Right lobe of liver (tissue), 6 donors: ENCODE results near the gene MGST1. TPM values are rescaled to one million over a fixed set of nuclear protein-coding genes. Genes with fewer than 3 reads are reported as not detected.

Source experiments
- ATAC-seq, 4 donors: fragments of 200-7000 bp; cut with Tn5 transposase; one replicate each; pipeline ENCODE4 v1.9.1; 2020; ENCODE audit warnings: mild to moderate bottlenecking in 4 of 4, moderate library complexity in 4 of 4
- DNase-seq, 3 donors: peaks; one replicate each; pipeline ENCODE4 v3.0.0-alpha.2; 2020
- H3K27ac ChIP-seq, 3 donors: fragments of 200-600 bp; one replicate each; pipeline ENCODE4 v1.8.0; 2022
- H3K27me3 ChIP-seq, 2 donors: fragments of 200-600 bp; one replicate each; pipeline ENCODE4 v1.8.0; 2022
- H3K36me3 ChIP-seq, 4 donors: fragments of 200-600 bp; sonication (generic) in 1 of 4; one replicate each; pipeline versions ENCODE4 v1.5.1 to v1.8.0; 2017 to 2022; ENCODE audit warnings: control low read depth in 1 of 4
- H3K4me1 ChIP-seq, 4 donors: fragments of 200-600 bp; sonication (generic) in 1 of 4; one replicate each; pipeline versions ENCODE4 v1.5.1 to v1.8.0; 2017 to 2022; ENCODE audit warnings: control low read depth in 1 of 4
- H3K4me3 ChIP-seq, 3 donors: fragments of 200-600 bp; one replicate each; pipeline ENCODE4 v1.8.0; 2022
- H3K9me3 ChIP-seq, 4 donors: fragments of 200-600 bp; sonication (generic) in 1 of 4; one replicate each; pipeline versions ENCODE4 v1.5.1 to v1.8.0; 2017 to 2022; ENCODE audit warnings: control low read depth in 1 of 4
- POLR2A ChIP-seq: fragments of 450-650 bp; IDR thresholded peaks from one replicate; pipeline ENCODE4 v1.6.1; 2017; ENCODE audit warnings: antibody characterized with exemption, mild to moderate bottlenecking
- WGBS: methylation state at CpG from one replicate; pipeline ENCODE4 v1.1.6; 2018; ENCODE audit warnings: low coverage, low lambda C conversion rate; ENCODE audit not compliant: insufficient coverage; ENCODE audit errors: missing lambda C conversion rate; 5-methylcytosine and 5-hydroxymethylcytosine counted together
- intact Hi-C, 2 donors: fragments of 100-400 bp; cut with DNase I; formaldehyde crosslinking; loops; one replicate each; pipeline versions ENCODE4 v1.11.2 to v1.14.1; 2022
- total RNA-seq, 6 experiments: library from RNA; depleted of rRNA in 2 of 6; stranded (reverse); fragments of >200 nt in 2 of 6; fragmentation: NEBNext Ultra II Directional in 3 of 6; extraction: Animal tissue kit (Norgen Biotek cat#: 25700) in 3 of 6; gene quantifications; one replicate each; pipeline versions ENCODE4 v1.1.0 to v1.2.4, GENCODE V29; 2016 to 2023
- TF ChIP-seq, protein P1 (sequence below), 4 donors: fragments of 200-600 bp in 3 of 4; fragments of 450-650 bp in 1 of 4; IDR thresholded peaks; one replicate each; pipeline versions ENCODE4 v1.5.1 to v1.8.0; 2016 to 2022; ENCODE audit warnings: antibody characterized with exemption in 4 of 4, mild to moderate bottlenecking in 2 of 4
- donor health status: DM: no; HTN: yes; CAD: no.
- donor health status: DM: no; HTN: no; CAD: no.
- donor health status: DM: no; HTN: no; CAD: no.
- donor health status: DM: no; HTN: yes; CAD: no.
- donor health status: DM: no; HTN: yes; CAD: no.

Gene MGST1
- total RNA-seq, 6 experiments from 2014 or later, result 1,196 to 2,327 (median 1,308) TPM

DNA sequence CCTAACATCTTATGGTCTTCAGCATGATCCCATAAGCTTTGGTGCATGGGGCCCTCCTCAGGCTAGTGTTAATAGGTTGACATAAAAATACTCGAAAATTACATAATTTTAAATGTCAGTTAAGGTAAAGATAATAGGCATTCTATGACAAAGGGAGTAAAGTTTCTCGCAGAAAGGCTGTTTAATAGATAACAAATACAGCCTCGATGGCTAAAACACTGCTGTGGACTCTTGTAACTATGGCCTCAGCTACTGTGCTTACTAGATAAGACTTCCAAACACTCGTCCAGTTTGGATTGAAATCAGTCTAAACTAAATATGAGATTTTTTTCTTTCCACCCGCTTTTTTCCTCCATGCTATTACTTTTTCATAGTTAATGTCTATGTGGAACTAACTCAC lies 23.2 kb upstream of the MGST1 start:
- 55% methylated on average over 5 of the region's 5 CpGs for WGBS
- DNase-seq (no peak), ATAC-seq (no peak)
- TF ChIP-seq, protein P1, sequence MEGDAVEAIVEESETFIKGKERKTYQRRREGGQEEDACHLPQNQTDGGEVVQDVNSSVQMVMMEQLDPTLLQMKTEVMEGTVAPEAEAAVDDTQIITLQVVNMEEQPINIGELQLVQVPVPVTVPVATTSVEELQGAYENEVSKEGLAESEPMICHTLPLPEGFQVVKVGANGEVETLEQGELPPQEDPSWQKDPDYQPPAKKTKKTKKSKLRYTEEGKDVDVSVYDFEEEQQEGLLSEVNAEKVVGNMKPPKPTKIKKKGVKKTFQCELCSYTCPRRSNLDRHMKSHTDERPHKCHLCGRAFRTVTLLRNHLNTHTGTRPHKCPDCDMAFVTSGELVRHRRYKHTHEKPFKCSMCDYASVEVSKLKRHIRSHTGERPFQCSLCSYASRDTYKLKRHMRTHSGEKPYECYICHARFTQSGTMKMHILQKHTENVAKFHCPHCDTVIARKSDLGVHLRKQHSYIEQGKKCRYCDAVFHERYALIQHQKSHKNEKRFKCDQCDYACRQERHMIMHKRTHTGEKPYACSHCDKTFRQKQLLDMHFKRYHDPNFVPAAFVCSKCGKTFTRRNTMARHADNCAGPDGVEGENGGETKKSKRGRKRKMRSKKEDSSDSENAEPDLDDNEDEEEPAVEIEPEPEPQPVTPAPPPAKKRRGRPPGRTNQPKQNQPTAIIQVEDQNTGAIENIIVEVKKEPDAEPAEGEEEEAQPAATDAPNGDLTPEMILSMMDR (IDR thresholded peaks at IDR 0.05), result no peak
- no peak for TF ChIP-seq POLR2A
- no peak overlapping the region for H3K27ac ChIP-seq
- intact Hi-C loops, result no loop called here
- H3K4me3 ChIP-seq, result no peak overlapping the region
- H3K4me1 ChIP-seq, result no peaks in the 10 kb centered on the region
- no peaks in the 10 kb centered on the region for H3K36me3 ChIP-seq
- no peaks in the 10 kb centered on the region for H3K27me3 ChIP-seq
- H3K9me3 ChIP-seq, result no peaks in the 10 kb centered on the region

DNA sequence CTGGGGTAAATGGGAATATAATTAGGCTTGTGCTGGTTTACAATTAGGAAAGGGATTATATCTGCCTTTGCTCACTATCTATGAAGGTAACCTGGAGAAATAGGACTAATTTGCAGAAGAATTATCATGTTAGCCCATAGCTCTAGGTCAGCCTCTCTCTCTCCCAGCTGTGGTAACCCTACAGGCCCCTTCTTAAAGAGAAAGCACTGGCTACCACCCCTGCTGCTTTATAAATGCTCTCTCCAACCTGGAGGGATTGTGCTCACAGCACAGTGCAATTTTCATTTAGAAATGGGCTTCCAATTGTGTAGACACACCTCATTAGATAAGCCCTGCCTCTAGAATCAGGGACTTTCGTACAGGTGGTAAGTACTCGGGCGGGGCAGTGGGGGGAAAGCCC lies 22.7 kb upstream of the MGST1 start:
- no peak for ATAC-seq
- no peaks in the 10 kb centered on the region for H3K36me3 ChIP-seq
- H3K4me1 ChIP-seq, result no peaks in the 10 kb centered on the region
- TF ChIP-seq POLR2A, result no peak
- TF ChIP-seq, protein P1 (IDR thresholded peaks at IDR 0.05), result no peak
- no peaks in the 10 kb centered on the region for H3K9me3 ChIP-seq
- 80% methylated on average over 3 of the region's 3 CpGs for WGBS
- no peak overlapping the region for H3K4me3 ChIP-seq
- H3K27ac ChIP-seq, result no peak overlapping the region
- no peaks in the 10 kb centered on the region for H3K27me3 ChIP-seq
- no peak for DNase-seq
- intact Hi-C loops, result no loop called here

DNA sequence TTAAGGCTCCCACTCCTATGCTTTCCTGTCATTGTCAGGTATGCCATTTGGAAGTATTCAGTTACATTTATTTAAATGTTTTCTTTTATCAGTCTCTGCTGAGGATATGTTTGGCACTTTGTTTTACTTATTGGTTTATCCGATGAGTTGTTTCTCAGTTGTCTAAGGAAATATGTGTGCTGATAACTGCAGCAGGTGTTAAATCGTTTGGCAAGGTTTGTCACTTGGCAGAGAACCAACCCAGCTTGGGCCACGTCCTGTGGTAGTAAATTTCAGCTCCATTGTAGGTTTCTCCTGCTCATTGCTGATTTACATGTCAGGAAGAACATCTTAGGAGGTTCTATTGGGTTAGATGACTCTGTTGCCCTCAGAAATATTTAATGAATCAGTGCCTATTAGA lies 22.0 kb upstream of the MGST1 start:
- Histone ChIP-seq H3K27me3 (no peaks in the 10 kb centered on the region), H3K36me3 (no peaks in the 10 kb centered on the region), H3K4me1 (no peaks in the 10 kb centered on the region), H3K27ac (no peak overlapping the region), H3K4me3 (no peak overlapping the region), H3K9me3 (no peaks in the 10 kb centered on the region)
- DNase-seq (no peak), ATAC-seq (no peak)
- WGBS, result 16% methylated on average over 3 of the region's 3 CpGs
- no peak for TF ChIP-seq POLR2A
- TF ChIP-seq, protein P1 (IDR thresholded peaks at IDR 0.05), result no peak
- intact Hi-C loops, result no loop called here

DNA sequence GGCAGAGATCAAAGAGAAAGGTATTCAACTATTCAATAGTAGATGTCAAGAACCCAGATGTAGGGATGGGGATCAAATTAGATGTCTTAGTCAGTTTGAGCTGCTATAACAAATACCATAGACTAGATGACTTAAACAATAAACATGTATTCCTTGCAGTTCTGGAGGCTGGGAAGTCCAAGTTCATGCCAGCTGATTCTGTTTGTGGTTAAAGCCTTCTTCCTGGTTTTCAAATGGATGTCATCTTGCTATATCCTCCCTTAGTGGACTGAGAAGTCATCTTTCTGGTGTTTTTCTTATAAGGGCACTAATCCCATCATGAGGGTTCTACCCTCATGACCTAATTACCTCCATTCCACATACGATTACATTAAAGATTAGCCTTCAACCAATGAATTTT lies 19.5 kb upstream of the MGST1 start:
- Histone ChIP-seq H3K27me3 (no peaks in the 10 kb centered on the region), H3K27ac (no peak overlapping the region), H3K36me3 (no peaks in the 10 kb centered on the region), H3K4me3 (no peak overlapping the region), H3K4me1 (no peaks in the 10 kb centered on the region), H3K9me3 (no peaks in the 10 kb centered on the region)
- TF ChIP-seq, protein P1 (IDR thresholded peaks at IDR 0.05), result no peak
- no peak for TF ChIP-seq POLR2A
- DNase-seq (no peak), ATAC-seq (no peak)
- WGBS, result 82% methylated on average over 1 of the region's 1 CpG
- intact Hi-C loops, result no loop called here

DNA sequence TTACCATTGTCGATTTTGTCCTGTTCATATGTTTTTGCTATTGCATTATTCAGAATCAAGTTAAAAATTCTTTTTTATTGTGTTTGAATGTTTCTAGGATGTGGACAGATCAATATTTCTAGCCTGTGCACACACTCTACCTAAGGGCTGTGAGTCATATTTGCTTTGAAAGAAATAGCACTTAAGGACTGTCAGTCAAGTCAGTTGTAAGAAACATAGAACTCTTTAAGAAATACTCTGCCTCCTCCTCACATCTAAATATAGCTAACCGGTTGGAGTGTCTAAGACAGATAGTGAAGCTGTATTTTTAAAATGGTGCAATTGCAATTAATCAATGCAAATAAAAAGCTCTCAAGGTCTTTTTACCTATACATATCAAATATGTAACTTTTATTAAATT lies 17.9 kb upstream of the MGST1 start:
- DNase-seq, result no peak
- Histone ChIP-seq H3K4me1 (no peaks in the 10 kb centered on the region), H3K9me3 (no peaks in the 10 kb centered on the region), H3K4me3 (no peak overlapping the region), H3K27ac (no peak overlapping the region), H3K36me3 (no peaks in the 10 kb centered on the region), H3K27me3 (no peaks in the 10 kb centered on the region)
- TF ChIP-seq, protein P1 (IDR thresholded peaks at IDR 0.05), result no peak
- no peak for TF ChIP-seq POLR2A
- intact Hi-C loops, result no loop called here
- ATAC-seq, result peak in 2 of 4 donors; percentile 58 to 63
- WGBS, result 66% methylated on average over 2 of the region's 2 CpGs
